Measurements from ENCODE around the gene HIKESHI. TPM values are rescaled to one million over a fixed set of nuclear protein-coding genes. Genes with fewer than 3 reads are reported as not detected.

HIKESHI gene
- total and polyA plus RNA-seq, 2 experiments from 2014 or later, result 71.2 to 162 TPM

Small RNAs within 50 kb of the gene (small RNA-seq; reads per million reads assigned to genes)
- gene RN7SL225P (ENCODE audit: low replicate concordance), result not detected

Other genes with a start within 250 kb of the HIKESHI start
- gene PICALM, start 233.2 kb upstream of the HIKESHI start, total RNA-seq (2014; rRNA removed; shearing (Covaris generic)), result 134 and 150 TPM in 2 replicates
- gene PICALM, start 233.2 kb upstream of the HIKESHI start, polyA plus RNA-seq (2016; fragmentation: Nextera tagmentation; extraction: Ambion mirVana), result 21.0 and 27.9 TPM in 2 replicates
- 26.7 and 30.7 TPM in 2 replicates for gene EED, start 57.5 kb upstream of the HIKESHI start, total RNA-seq (2014; rRNA removed; shearing (Covaris generic))
- gene EED, start 57.5 kb upstream of the HIKESHI start, polyA plus RNA-seq (2016; fragmentation: Nextera tagmentation; extraction: Ambion mirVana), result 23.9 and 29.7 TPM in 2 replicates
- gene CCDC81, start 72.6 kb downstream of the HIKESHI start, total RNA-seq (2014; rRNA removed; shearing (Covaris generic)), result 0.43 and 4.3 TPM in 2 replicates
- 0.37 and 0.83 TPM in 2 replicates for gene CCDC81, start 72.6 kb downstream of the HIKESHI start, polyA plus RNA-seq (2016; fragmentation: Nextera tagmentation; extraction: Ambion mirVana)